Esophagus (tissue), 2 donors: Measurements from ENCODE around the gene EPS8. TPM values are rescaled to one million over a fixed set of nuclear protein-coding genes. Genes with fewer than 3 reads are reported as not detected.
"Not testable (repeated sequence)": the region's sequence is repeated elsewhere in the genome, so short reads cannot be mapped to it uniquely, and the experiment has no call there.

Experiments used
- H3K27ac ChIP-seq, 2 donors: one replicate each; pipeline ENCODE4 v1.5.1; 2013; ENCODE audit warnings: low read depth in 2 of 2, mild to moderate bottlenecking in 2 of 2, inconsistent platforms in 1 of 2, low read length in 1 of 2, moderate library complexity in 1 of 2
- H3K27me3 ChIP-seq, 2 donors: one replicate each; pipeline ENCODE4 v1.6.1; 2013; ENCODE audit warnings: low read length in 2 of 2, control low read depth in 1 of 2, mild to moderate bottlenecking in 1 of 2; ENCODE audit not compliant: insufficient read depth in 2 of 2, control insufficient read depth in 1 of 2
- H3K36me3 ChIP-seq, 2 donors: one replicate each; pipeline ENCODE4 v1.6.1; 2013; ENCODE audit warnings: low read length in 1 of 2; ENCODE audit not compliant: control insufficient read depth in 2 of 2, insufficient read depth in 2 of 2
- H3K4me1 ChIP-seq, 2 donors: one replicate each; pipeline ENCODE4 v1.6.1; 2013; ENCODE audit warnings: low read length in 1 of 2; ENCODE audit not compliant: control insufficient read depth in 2 of 2, insufficient read depth in 2 of 2
- H3K4me3 ChIP-seq, 2 donors: one replicate each; pipeline ENCODE4 v1.5.1; 2013; ENCODE audit warnings: low read length in 2 of 2, mild to moderate bottlenecking in 2 of 2, low read depth in 1 of 2, moderate library complexity in 1 of 2
- H3K9me3 ChIP-seq, 2 donors: one replicate each; pipeline ENCODE4 v1.6.1; 2013; ENCODE audit warnings: mild to moderate bottlenecking in 2 of 2, low read depth in 1 of 2, low read length in 1 of 2, moderate library complexity in 1 of 2; ENCODE audit not compliant: control insufficient read depth in 2 of 2, insufficient read depth in 1 of 2
- WGBS, 2 donors: extraction: QIAGEN DNeasy Blood & Tissue Kit; methylation state at CpG; one replicate each; pipeline ENCODE4 v1.1.7; 2013; 5-methylcytosine and 5-hydroxymethylcytosine counted together
- polyA plus RNA-seq, 2 donors: library from polyadenylated mRNA; stranded (reverse); fragments of 200-250 nt; gene quantifications; one replicate each; pipeline ENCODE4 v1.2.3, GENCODE V29; 2013
- donor health status: healthy with polysubstance abuse.
- donor health status: Bipolar disorder and iron deficiency.

The EPS8 gene
- polyA plus RNA-seq, 2 donors: 6.7 to 7.9 TPM

GRCh38 chr12:15629761-15630160, 159.4 kb downstream of the EPS8 start:
- H3K4me1 ChIP-seq: no peaks in the 10 kb centered on the region
- WGBS, 2 donors: 57 to 67% methylated on average over 3 of the region's 3 CpGs
- H3K36me3 ChIP-seq: no peaks in the 10 kb centered on the region
- no peak overlapping the region for H3K27ac ChIP-seq
- no peak overlapping the region for H3K4me3 ChIP-seq
- H3K9me3 ChIP-seq: no peaks in the 10 kb centered on the region
- no peaks in the 10 kb centered on the region for H3K27me3 ChIP-seq

GRCh38 chr12:15629108-15629507, 160.1 kb downstream of the EPS8 start:
- H3K4me3 ChIP-seq: no peak overlapping the region
- no peaks in the 10 kb centered on the region for H3K9me3 ChIP-seq
- H3K36me3 ChIP-seq: no peaks in the 10 kb centered on the region
- 35 to 49% methylated on average over 5 of the region's 5 CpGs for WGBS, 2 donors
- H3K27ac ChIP-seq: no peak overlapping the region
- H3K27me3 ChIP-seq: no peaks in the 10 kb centered on the region
- no peaks in the 10 kb centered on the region for H3K4me1 ChIP-seq

- H3K36me3 ChIP-seq: no peaks in the 10 kb centered on the region
- H3K27ac ChIP-seq: peak overlapping the region in 1 of 2 donors; percentile 40
- no peak overlapping the region for H3K4me3 ChIP-seq
- no peaks in the 10 kb centered on the region for H3K27me3 ChIP-seq
- H3K4me1 ChIP-seq: no peaks in the 10 kb centered on the region
- WGBS, 2 donors: 56 to 59% methylated on average over 4 of the region's 4 CpGs
- no peaks in the 10 kb centered on the region for H3K9me3 ChIP-seq
Observed at GRCh38 chr12:15627995-15628945, 160.9 kb downstream of the EPS8 start.

GRCh38 chr12:15625075-15625474, 164.1 kb downstream of the EPS8 start:
- Histone ChIP-seq H3K9me3 (no peaks in the 10 kb centered on the region), H3K36me3 (no peaks in the 10 kb centered on the region), H3K27me3 (no peaks in the 10 kb centered on the region), H3K4me1 (no peaks in the 10 kb centered on the region), H3K27ac (no peak overlapping the region), H3K4me3 (no peak overlapping the region)
- WGBS, 2 donors: 96 to 99% methylated on average over 2 of the region's 2 CpGs

- H3K36me3 ChIP-seq: no peaks in the 10 kb centered on the region
Observed at GRCh38 chr12:15620741-15621539, 168.2 kb downstream of the EPS8 start.

GRCh38 chr12:15616495-15616894, 172.7 kb downstream of the EPS8 start:
- not testable (repeated sequence) for H3K27ac ChIP-seq, H3K4me1 ChIP-seq, H3K27me3 ChIP-seq, H3K4me3 ChIP-seq, H3K9me3 ChIP-seq, H3K36me3 ChIP-seq
- WGBS, 2 donors: 89 to 91% methylated on average over 8 of the region's 8 CpGs

More at GRCh38 chr12:15620741-15621539, 168.2 kb downstream of the EPS8 start:
- Histone ChIP-seq H3K27ac (no peak overlapping the region), H3K4me3 (no peak overlapping the region), H3K27me3 (no peaks in the 10 kb centered on the region), H3K9me3 (no peaks in the 10 kb centered on the region), H3K4me1 (no peaks in the 10 kb centered on the region)
- WGBS, 2 donors: 62 to 64% methylated on average over 4 of the region's 4 CpGs

GRCh38 chr12:15613981-15614380, 175.2 kb downstream of the EPS8 start:
- Histone ChIP-seq H3K4me3 (no peak overlapping the region), H3K27me3 (no peaks in the 10 kb centered on the region), H3K9me3 (no peaks in the 10 kb centered on the region), H3K27ac (no peak overlapping the region), H3K4me1 (no peaks in the 10 kb centered on the region), H3K36me3 (no peaks in the 10 kb centered on the region)
- 74 to 75% methylated on average over 1 of the region's 1 CpG for WGBS, 2 donors

- H3K9me3 ChIP-seq: no peaks in the 10 kb centered on the region
- WGBS, 2 donors: 78 to 83% methylated on average over 1 of the region's 1 CpG
- H3K4me3 ChIP-seq: no peak overlapping the region
- no peak overlapping the region for H3K27ac ChIP-seq
- no peaks in the 10 kb centered on the region for H3K36me3 ChIP-seq
- no peaks in the 10 kb centered on the region for H3K4me1 ChIP-seq
- no peaks in the 10 kb centered on the region for H3K27me3 ChIP-seq
Observed at GRCh38 chr12:15608941-15609340, 180.2 kb downstream of the EPS8 start.

GRCh38 chr12:15608406-15608805, 180.8 kb downstream of the EPS8 start:
- H3K4me1 ChIP-seq: no peaks in the 10 kb centered on the region
- H3K27ac ChIP-seq: no peak overlapping the region
- no peak overlapping the region for H3K4me3 ChIP-seq
- H3K36me3 ChIP-seq: no peaks in the 10 kb centered on the region
- no peaks in the 10 kb centered on the region for H3K27me3 ChIP-seq
- no peaks in the 10 kb centered on the region for H3K9me3 ChIP-seq
- 52 to 66% methylated on average over 1 of the region's 1 CpG for WGBS, 2 donors
